HepG2 (cell line): ENCODE data around the gene DPY19L1. TPM values are rescaled to one million over a fixed set of nuclear protein-coding genes. Genes with fewer than 3 reads are reported as not detected.

ENCODE experiments used
- ARNT2 ChIP-seq: sonication (generic); formaldehyde crosslinking; IDR thresholded peaks from 2 replicates; pipeline ENCODE4 v1.8.0; 2022; ENCODE audit warnings: mild to moderate bottlenecking, low read depth, missing genetic modification reagents, moderate library complexity
- CHCHD3 ChIP-seq: sonication (generic); formaldehyde crosslinking; IDR thresholded peaks from 2 replicates; pipeline ENCODE4 v1.8.0; 2022; ENCODE audit warnings: mild to moderate bottlenecking, missing genetic modification reagents, moderate library complexity
- FOXK1 ChIP-seq: sonication (generic); formaldehyde crosslinking; IDR thresholded peaks from 2 replicates; pipeline ENCODE4 v1.4.0; 2020; ENCODE audit warnings: low read depth, missing genetic modification reagents, borderline replicate concordance
- GABPA ChIP-seq, 2 experiments: IDR thresholded peaks; 2 replicates each; pipeline ENCODE4 v1.6.1; 2011 to 2016; ENCODE audit warnings: low read depth in 2 of 2, low read length in 1 of 2, missing biosample characterization in 1 of 2, missing genetic modification characterization in 1 of 2
- HMG20A ChIP-seq: IDR thresholded peaks from 2 replicates; pipeline ENCODE4 v1.6.1; 2016; ENCODE audit warnings: borderline replicate concordance
- HNF4G ChIP-seq, 2 experiments: sonication (generic) in 1 of 2; formaldehyde crosslinking in 1 of 2; IDR thresholded peaks; 2 replicates each; pipeline versions ENCODE4 v1.4.0 to v1.6.1; 2011 to 2020; ENCODE audit warnings: borderline replicate concordance in 2 of 2, low read depth in 2 of 2, mild to moderate bottlenecking in 2 of 2, low read length in 1 of 2, missing genetic modification reagents in 1 of 2, moderate library complexity in 1 of 2
- MEF2D ChIP-seq: sonication (generic); formaldehyde crosslinking; IDR thresholded peaks from 2 replicates; pipeline ENCODE4 v1.5.1; 2020; ENCODE audit warnings: mild to moderate bottlenecking, missing genetic modification reagents
- SMC3 ChIP-seq: IDR thresholded peaks from 2 replicates; pipeline ENCODE4 v1.6.1; 2011; ENCODE audit warnings: low read length, improper control_type of control experiment
- TBX3 ChIP-seq: fragments of 450-650 bp; IDR thresholded peaks from 2 replicates; pipeline ENCODE4 v1.6.1; 2017; ENCODE audit warnings: antibody characterized with exemption, mild to moderate bottlenecking, inconsistent platforms, borderline replicate concordance
- ZBTB20 ChIP-seq: sonication (generic); formaldehyde crosslinking; IDR thresholded peaks from 2 replicates; pipeline ENCODE4 v1.8.1; 2023; ENCODE audit warnings: missing genetic modification reagents, low read depth, mild to moderate bottlenecking, borderline replicate concordance
- ZNF263 ChIP-seq: sonication (generic); formaldehyde crosslinking; IDR thresholded peaks from 2 replicates; pipeline ENCODE4 v1.4.0; 2020; ENCODE audit warnings: missing genetic modification reagents
- ZNF282 ChIP-seq: fragments of 450-650 bp; IDR thresholded peaks from 2 replicates; pipeline ENCODE4 v1.6.1; 2018; ENCODE audit not compliant: partially characterized antibody
- ZNF335 ChIP-seq: sonication (generic); formaldehyde crosslinking; IDR thresholded peaks from 2 replicates; pipeline ENCODE4 v1.4.0; 2020; ENCODE audit warnings: missing genetic modification reagents
- ZNF343 ChIP-seq: sonication (generic); formaldehyde crosslinking; IDR thresholded peaks from 2 replicates; pipeline ENCODE4 v1.4.0; 2020; ENCODE audit warnings: mild to moderate bottlenecking, missing genetic modification reagents
- ZNF501 ChIP-seq: sonication (generic); formaldehyde crosslinking; IDR thresholded peaks from 2 replicates; pipeline ENCODE4 v1.5.1; 2020; ENCODE audit warnings: mild to moderate bottlenecking, moderate library complexity, missing genetic modification reagents
- ZNF550 ChIP-seq: sonication (generic); formaldehyde crosslinking; IDR thresholded peaks from 2 replicates; pipeline ENCODE4 v1.4.0; 2020; ENCODE audit warnings: mild to moderate bottlenecking, missing genetic modification reagents, borderline replicate concordance
- ZNF660 ChIP-seq: sonication (generic); formaldehyde crosslinking; IDR thresholded peaks from 2 replicates; pipeline ENCODE4 v1.5.1; 2020; ENCODE audit warnings: mild to moderate bottlenecking, low read depth, missing genetic modification reagents, borderline replicate concordance
- ZNF749 ChIP-seq: sonication (generic); formaldehyde crosslinking; IDR thresholded peaks from 2 replicates; pipeline ENCODE4 v1.8.0; 2022; ENCODE audit warnings: mild to moderate bottlenecking, missing genetic modification reagents, moderate library complexity, borderline replicate concordance
- ZNF775 ChIP-seq: sonication (generic); formaldehyde crosslinking; IDR thresholded peaks from 2 replicates; pipeline ENCODE4 v1.4.0; 2020; ENCODE audit warnings: missing genetic modification reagents, mild to moderate bottlenecking, moderate library complexity, borderline replicate concordance
- ZSCAN22 ChIP-seq: sonication (generic); formaldehyde crosslinking; IDR thresholded peaks from 2 replicates; pipeline ENCODE4 v1.4.0; 2020; ENCODE audit warnings: mild to moderate bottlenecking, missing genetic modification reagents
- polyA plus RNA-seq, 8 experiments: library from polyadenylated mRNA; depleted of rRNA in 3 of 8; stranded (reverse) in 7 of 8; unstranded in 1 of 8; fragments of >200 nt; fragmentation: Illumina TruSeq in 4 of 8; extraction: Trizol in 4 of 8; gene quantifications; 2 replicates each; pipeline versions ENCODE4 v1.2.1 to v1.2.3, GENCODE V29; 2011 to 2016; ENCODE audit warnings: low read depth in 4 of 8, missing spikeins in 1 of 8, mixed read lengths in 1 of 8; ENCODE audit not compliant: insufficient read depth in 1 of 8
- total RNA-seq, 5 experiments: library from RNA; depleted of rRNA; stranded (reverse); fragments of >200 nt; fragmentation: Illumina TruSeq; extraction: Trizol; gene quantifications; 2 replicates each; pipeline ENCODE4 v1.2.3, GENCODE V29; 2016; ENCODE audit warnings: low read depth in 1 of 5
- TF ChIP-seq, protein P1 (sequence below): sonication (generic); formaldehyde crosslinking; IDR thresholded peaks from 2 replicates; pipeline ENCODE4 v1.4.0; 2020; ENCODE audit warnings: missing genetic modification reagents, low read depth, mild to moderate bottlenecking, borderline replicate concordance
- TF ChIP-seq, protein P2 (sequence below): sonication (generic); formaldehyde crosslinking; IDR thresholded peaks from 2 replicates; pipeline ENCODE4 v1.8.0; 2023; ENCODE audit warnings: mild to moderate bottlenecking, missing genetic modification reagents
- TF ChIP-seq, protein P3 (sequence below): sonication (generic); formaldehyde crosslinking; IDR thresholded peaks from 2 replicates; pipeline ENCODE4 v1.8.0; 2022; ENCODE audit warnings: missing genetic modification reagents, mild to moderate bottlenecking, inconsistent platforms, borderline replicate concordance
- TF ChIP-seq, protein P4 (sequence below): sonication (generic); formaldehyde crosslinking; IDR thresholded peaks from 2 replicates; pipeline ENCODE4 v1.8.1; 2022; ENCODE audit warnings: mild to moderate bottlenecking, missing genetic modification reagents

DPY19L1 gene
- total and polyA plus RNA-seq, 2 of the 13 experiments (the other 11 are each of a cell fraction or from before 2014, with no cell fraction given): 18.9 to 32.6 TPM

DNA sequence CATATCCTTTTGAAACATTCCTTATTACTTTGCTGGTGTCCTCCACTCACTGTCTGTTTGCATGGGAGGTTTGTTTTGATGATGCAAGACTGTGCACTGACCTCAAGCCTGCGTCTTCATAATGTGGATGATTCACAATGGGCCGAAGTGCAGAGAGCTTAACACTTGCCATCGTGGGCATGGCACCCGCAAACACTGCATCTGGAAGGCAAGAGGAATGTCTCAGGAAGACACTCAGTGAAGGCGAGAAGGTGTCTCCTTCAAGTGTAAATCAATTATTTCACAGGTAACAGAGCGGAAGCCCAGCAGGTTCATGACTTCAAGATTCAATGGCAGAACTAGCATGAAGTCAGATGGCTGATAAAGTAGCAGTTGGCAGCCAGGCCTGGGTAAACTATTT, 98.1 kb downstream of the DPY19L1 start (continued):
- TF ChIP-seq ZNF263 (CRISPR knock-in tag): no peak
- TF ChIP-seq, protein P1, sequence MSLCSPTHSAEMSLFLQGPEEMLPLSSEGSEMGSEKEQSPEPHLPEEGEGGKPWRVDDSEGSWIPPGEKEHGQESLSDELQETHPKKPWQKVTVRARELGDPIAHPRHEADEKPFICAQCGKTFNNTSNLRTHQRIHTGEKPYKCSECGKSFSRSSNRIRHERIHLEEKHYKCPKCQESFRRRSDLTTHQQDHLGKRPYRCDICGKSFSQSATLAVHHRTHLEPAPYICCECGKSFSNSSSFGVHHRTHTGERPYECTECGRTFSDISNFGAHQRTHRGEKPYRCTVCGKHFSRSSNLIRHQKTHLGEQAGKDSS (CRISPR knock-in tag): no peak; the same call in 1 of the 2 replicates
- 0 out of 2 replicates have a peak, but pooled peaks have one; percentile 21 for TF ChIP-seq ZBTB20 (CRISPR knock-in tag)
- no peak for TF ChIP-seq ZNF550 (CRISPR knock-in tag)
- peak; percentile 87; the same call in 1 of the 2 replicates for TF ChIP-seq FOXK1
- TF ChIP-seq ARNT2 (CRISPR knock-in tag): no peak
- no peak for TF ChIP-seq ZNF343 (CRISPR knock-in tag)
- TF ChIP-seq SMC3: no peak
- TF ChIP-seq, protein P2, sequence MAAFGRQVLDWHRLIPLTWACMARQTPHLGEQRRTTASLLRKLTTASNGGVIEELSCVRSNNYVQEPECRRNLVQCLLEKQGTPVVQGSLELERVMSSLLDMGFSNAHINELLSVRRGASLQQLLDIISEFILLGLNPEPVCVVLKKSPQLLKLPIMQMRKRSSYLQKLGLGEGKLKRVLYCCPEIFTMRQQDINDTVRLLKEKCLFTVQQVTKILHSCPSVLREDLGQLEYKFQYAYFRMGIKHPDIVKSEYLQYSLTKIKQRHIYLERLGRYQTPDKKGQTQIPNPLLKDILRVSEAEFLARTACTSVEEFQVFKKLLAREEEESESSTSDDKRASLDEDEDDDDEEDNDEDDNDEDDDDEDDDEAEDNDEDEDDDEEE (CRISPR knock-in tag): no peak
- 0 out of 2 replicates have a peak, but pooled peaks have one; percentile 33 for TF ChIP-seq ZNF335 (CRISPR knock-in tag)
- TF ChIP-seq ZNF501: peak; percentile 30; the same call in 1 of the 2 replicates
- no peak for TF ChIP-seq ZNF749 (CRISPR knock-in tag)
- no peak for TF ChIP-seq CHCHD3
- no peak for TF ChIP-seq ZNF660 (CRISPR knock-in tag)
- no peak for TF ChIP-seq ZNF282
- peak; percentile 60; the same call in 1 of the 2 replicates for TF ChIP-seq MEF2D
- TF ChIP-seq, protein P3, sequence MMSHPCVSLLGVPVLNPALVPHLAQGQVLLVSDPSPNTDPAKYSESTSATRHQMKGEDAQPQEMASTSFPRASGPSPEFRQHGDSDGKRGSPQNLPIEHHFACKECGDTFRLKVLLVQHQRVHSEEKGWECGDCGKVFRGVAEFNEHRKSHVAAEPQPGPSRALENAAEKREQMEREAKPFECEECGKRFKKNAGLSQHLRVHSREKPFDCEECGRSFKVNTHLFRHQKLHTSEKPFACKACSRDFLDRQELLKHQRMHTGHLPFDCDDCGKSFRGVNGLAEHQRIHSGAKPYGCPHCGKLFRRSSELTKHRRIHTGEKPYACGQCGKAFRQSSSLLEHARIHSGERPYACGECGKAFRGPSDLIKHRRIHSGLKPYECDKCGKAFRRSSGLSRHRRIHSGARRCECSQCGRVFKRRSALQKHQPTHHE (CRISPR knock-in tag): no peak
- TF ChIP-seq GABPA (IDR thresholded peaks at IDR 0.05; ENCODE audit: low read depth, low read length): no peak
- TF ChIP-seq GABPA (CRISPR knock-in tag; IDR thresholded peaks at IDR 0.05; ENCODE audit: low read depth): no peak
- TF ChIP-seq ZSCAN22 (CRISPR knock-in tag): no peak
- no peak for TF ChIP-seq ZNF775
- TF ChIP-seq TBX3: peak; percentile 47; the same call in 1 of the 2 replicates
- TF ChIP-seq HMG20A (CRISPR knock-in tag): peak; percentile 73; the same call in 1 of the 2 replicates
- TF ChIP-seq, protein P4, sequence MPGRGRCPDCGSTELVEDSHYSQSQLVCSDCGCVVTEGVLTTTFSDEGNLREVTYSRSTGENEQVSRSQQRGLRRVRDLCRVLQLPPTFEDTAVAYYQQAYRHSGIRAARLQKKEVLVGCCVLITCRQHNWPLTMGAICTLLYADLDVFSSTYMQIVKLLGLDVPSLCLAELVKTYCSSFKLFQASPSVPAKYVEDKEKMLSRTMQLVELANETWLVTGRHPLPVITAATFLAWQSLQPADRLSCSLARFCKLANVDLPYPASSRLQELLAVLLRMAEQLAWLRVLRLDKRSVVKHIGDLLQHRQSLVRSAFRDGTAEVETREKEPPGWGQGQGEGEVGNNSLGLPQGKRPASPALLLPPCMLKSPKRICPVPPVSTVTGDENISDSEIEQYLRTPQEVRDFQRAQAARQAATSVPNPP (CRISPR knock-in tag): no peak
- TF ChIP-seq HNF4G (IDR thresholded peaks at IDR 0.05; ENCODE audit: borderline replicate concordance, low read depth, low read length): no peak
- no peak for TF ChIP-seq HNF4G (CRISPR knock-in tag; IDR thresholded peaks at IDR 0.05; ENCODE audit: borderline replicate concordance, low read depth)
